ENCODE results near the gene YAF2. TPM values are rescaled to one million over a fixed set of nuclear protein-coding genes. Genes with fewer than 3 reads are reported as not detected.
"Not testable (repeated sequence)": the region's sequence is repeated elsewhere in the genome, so short reads cannot be mapped to it uniquely, and the experiment has no call there.

Gene YAF2
- total RNA-seq, 2 experiments from 2014 or later: 32.8 to 34.4 TPM

- H3K4me1 Mint-ChIP-seq; H3K27me3 Mint-ChIP-seq; DNase-seq; CTCF ChIA-PET; H3K9me3 Mint-ChIP-seq (ENCODE audit: low read depth); POLR2A ChIA-PET; H3K4me3 Mint-ChIP-seq; intact Hi-C loops (cut with DNase I, micrococcal nuclease); ATAC-seq; H3K36me3 Mint-ChIP-seq (ENCODE audit: low read depth); H3K27ac Mint-ChIP-seq: not testable (repeated sequence)
Measured at GRCh38 chr12:42249033-42249432, 11.0 kb upstream of the YAF2 start.

GRCh38 chr12:42240131-42240750, 2.2 kb upstream of the YAF2 start:
- CTCF ChIA-PET: interaction anchor here (0.6 to 1.4 kb wide), 3 partner anchors 10 to 130 kb away, joined by 3 to 4 read pairs (median 4); no protein-coding TSS in a partner anchor
- intact Hi-C loops (cut with DNase I, micrococcal nuclease): no loop called here
- H3K9me3 Mint-ChIP-seq (ENCODE audit: low read depth): no peaks in the 10 kb centered on the region
- DNase-seq (no peak), ATAC-seq (no peak)
- peaks cover 8% of the 10 kb centered on the region for H3K36me3 Mint-ChIP-seq (ENCODE audit: low read depth)
- POLR2A ChIA-PET: no interaction called here
- no peak overlapping the region for H3K27ac Mint-ChIP-seq
- no peak overlapping the region for H3K4me3 Mint-ChIP-seq
- no peaks in the 10 kb centered on the region for H3K27me3 Mint-ChIP-seq
- H3K4me1 Mint-ChIP-seq: peaks cover 20% of the 10 kb centered on the region

- CTCF ChIA-PET: no interaction called here
- peaks cover 34% of the 10 kb centered on the region for H3K4me1 Mint-ChIP-seq
- intact Hi-C loops (cut with DNase I, micrococcal nuclease): loop anchor here (1.0 to 5.0 kb wide), 9 partner anchors 62 to 1521 kb away; partner anchors contain the start of genes GXYLT1 (in 2 of the 2), PPHLN1 (in 2 of the 2), ZCRB1 (in 2 of the 2) and IRAK4 (in 1 of the 2)
Measured at GRCh38 chr12:42237853-42238239, 202 bp downstream of the YAF2 start.

GRCh38 chr12:42237052-42237852, 796 bp downstream of the YAF2 start:
- Mint-ChIP-seq H3K4me3 (peak overlapping the region; percentile 86), H3K36me3 (ENCODE audit: low read depth) (peaks cover 15% of the 10 kb centered on the region), H3K27me3 (no peaks in the 10 kb centered on the region), H3K9me3 (ENCODE audit: low read depth) (no peaks in the 10 kb centered on the region), H3K4me1 (peaks cover 40% of the 10 kb centered on the region), H3K27ac (peak overlapping the region; percentile 90)
- ChIA-PET CTCF (interaction anchor here (0.7 to 2.1 kb wide), 4 partner anchors 102 to 212 kb away, joined by 3 to 12 read pairs (median 3); no protein-coding TSS in a partner anchor), POLR2A (no interaction called here)
- ATAC-seq (peak; percentile 85), DNase-seq (peak; percentile 85)
- intact Hi-C loops (cut with DNase I, micrococcal nuclease): loop anchor here (1.0 to 5.0 kb wide), 5 partner anchors 63 to 145 kb away; partner anchors contain the start of gene GXYLT1 (in 1 of the 2)

More at GRCh38 chr12:42237853-42238239, 202 bp downstream of the YAF2 start:
- no peaks in the 10 kb centered on the region for H3K9me3 Mint-ChIP-seq (ENCODE audit: low read depth)
- H3K27me3 Mint-ChIP-seq: no peaks in the 10 kb centered on the region
- DNase-seq (no peak), ATAC-seq (peak; percentile 32)
- H3K27ac Mint-ChIP-seq: no peak overlapping the region
- POLR2A ChIA-PET: no interaction called here
- peaks cover 15% of the 10 kb centered on the region for H3K36me3 Mint-ChIP-seq (ENCODE audit: low read depth)
- H3K4me3 Mint-ChIP-seq: peak overlapping the region; percentile 87

GRCh38 chr12:42236017-42236416, 2.0 kb downstream of the YAF2 start:
- DNase-seq (no peak), ATAC-seq (no peak)
- CTCF ChIA-PET: interaction anchor here (0.9 to 2.1 kb wide), 2 partner anchors 7 to 136 kb away, joined by 3 to 12 read pairs; no protein-coding TSS in a partner anchor
- intact Hi-C loops (cut with DNase I, micrococcal nuclease): loop anchor here (5.0 kb wide), 2 partner anchors 139 to 144 kb away; no protein-coding TSS in a partner anchor
- Mint-ChIP-seq H3K36me3 (ENCODE audit: low read depth) (peaks cover 15% of the 10 kb centered on the region), H3K4me1 (peaks cover 48% of the 10 kb centered on the region), H3K27ac (no peak overlapping the region), H3K9me3 (ENCODE audit: low read depth) (no peaks in the 10 kb centered on the region), H3K4me3 (peak overlapping the region; percentile 22), H3K27me3 (no peaks in the 10 kb centered on the region)
- POLR2A ChIA-PET: no interaction called here

GRCh38 chr12:42235426-42235825, 2.6 kb downstream of the YAF2 start:
- Mint-ChIP-seq H3K4me3 (no peak overlapping the region), H3K9me3 (ENCODE audit: low read depth) (no peaks in the 10 kb centered on the region), H3K27ac (no peak overlapping the region), H3K4me1 (peaks cover 52% of the 10 kb centered on the region), H3K36me3 (ENCODE audit: low read depth) (peaks cover 18% of the 10 kb centered on the region), H3K27me3 (no peaks in the 10 kb centered on the region)
- intact Hi-C loops (cut with DNase I, micrococcal nuclease): loop anchor here (5.0 kb wide), 2 partner anchors 138 to 143 kb away; no protein-coding TSS in a partner anchor
- DNase-seq: no peak
- POLR2A ChIA-PET: no interaction called here
- CTCF ChIA-PET: interaction anchor here (0.9 to 2.1 kb wide), 2 partner anchors 8 to 136 kb away, joined by 3 to 12 read pairs; no protein-coding TSS in a partner anchor
- ATAC-seq: no peak

- POLR2A ChIA-PET: no interaction called here
- CTCF ChIA-PET: interaction anchor here (0.9 to 2.1 kb wide), 3 partner anchors 8 to 137 kb away, joined by 3 to 12 read pairs (median 3); no protein-coding TSS in a partner anchor
- Mint-ChIP-seq H3K4me3 (no peak overlapping the region), H3K27ac (no peak overlapping the region), H3K4me1 (peaks cover 56% of the 10 kb centered on the region), H3K36me3 (ENCODE audit: low read depth) (peaks cover 19% of the 10 kb centered on the region), H3K27me3 (no peaks in the 10 kb centered on the region), H3K9me3 (ENCODE audit: low read depth) (no peaks in the 10 kb centered on the region)
- intact Hi-C loops (cut with DNase I, micrococcal nuclease): loop anchor here (5.0 kb wide), 2 partner anchors 138 to 143 kb away; no protein-coding TSS in a partner anchor
- DNase-seq (no peak), ATAC-seq (no peak)
Measured at GRCh38 chr12:42234970-42235369, 3.1 kb downstream of the YAF2 start.

GRCh38 chr12:42227525-42227924, 10.5 kb downstream of the YAF2 start:
- H3K27me3 Mint-ChIP-seq; ATAC-seq; H3K27ac Mint-ChIP-seq; POLR2A ChIA-PET; CTCF ChIA-PET; H3K9me3 Mint-ChIP-seq (ENCODE audit: low read depth); DNase-seq; H3K4me3 Mint-ChIP-seq; intact Hi-C loops (cut with DNase I, micrococcal nuclease): not testable (repeated sequence)
- peaks cover 23% of the 10 kb centered on the region for H3K4me1 Mint-ChIP-seq
- peaks cover 19% of the 10 kb centered on the region for H3K36me3 Mint-ChIP-seq (ENCODE audit: low read depth)

- POLR2A ChIA-PET; H3K9me3 Mint-ChIP-seq (ENCODE audit: low read depth): not testable (repeated sequence)
Measured at GRCh38 chr12:42224501-42224900, 13.5 kb downstream of the YAF2 start.

GRCh38 chr12:42222724-42223123, 15.3 kb downstream of the YAF2 start:
- Mint-ChIP-seq H3K4me1 (peaks cover 37% of the 10 kb centered on the region), H3K27me3 (no peaks in the 10 kb centered on the region)

More at GRCh38 chr12:42224501-42224900, 13.5 kb downstream of the YAF2 start:
- intact Hi-C loops (cut with DNase I, micrococcal nuclease); ATAC-seq; H3K27ac Mint-ChIP-seq; DNase-seq; H3K4me3 Mint-ChIP-seq; H3K27me3 Mint-ChIP-seq; CTCF ChIA-PET: not testable (repeated sequence)
- Mint-ChIP-seq H3K4me1 (peaks cover 26% of the 10 kb centered on the region), H3K36me3 (ENCODE audit: low read depth) (peaks cover 18% of the 10 kb centered on the region)

GRCh38 chr12:42221726-42222125, 16.3 kb downstream of the YAF2 start:
- Mint-ChIP-seq H3K27ac (peak overlapping the region; percentile 28), H3K4me3 (no peak overlapping the region), H3K4me1 (peaks cover 39% of the 10 kb centered on the region), H3K9me3 (ENCODE audit: low read depth) (no peaks in the 10 kb centered on the region), H3K27me3 (no peaks in the 10 kb centered on the region), H3K36me3 (ENCODE audit: low read depth) (peaks cover 16% of the 10 kb centered on the region)
- POLR2A ChIA-PET: no interaction called here
- CTCF ChIA-PET: interaction anchor here (1.0 to 1.2 kb wide), 3 partner anchors 9 to 110 kb away, joined by 3 read pairs; no protein-coding TSS in a partner anchor
- intact Hi-C loops (cut with DNase I, micrococcal nuclease): no loop called here
- DNase-seq (no peak), ATAC-seq (peak; percentile 33)

More at GRCh38 chr12:42222724-42223123, 15.3 kb downstream of the YAF2 start:
- intact Hi-C loops (cut with DNase I, micrococcal nuclease): no loop called here
- H3K9me3 Mint-ChIP-seq (ENCODE audit: low read depth): no peaks in the 10 kb centered on the region
- H3K4me3 Mint-ChIP-seq: no peak overlapping the region
- DNase-seq: no peak
- no peak for ATAC-seq
- ChIA-PET POLR2A (no interaction called here), CTCF (no interaction called here)
- no peak overlapping the region for H3K27ac Mint-ChIP-seq
- H3K36me3 Mint-ChIP-seq (ENCODE audit: low read depth): peaks cover 16% of the 10 kb centered on the region
